Effector CD4-positive, alpha-beta T cell (primary cell): ENCODE data around the gene KIZ.

Experiments used
- DNase-seq: peaks from one replicate; pipeline ENCODE4 v3.0.0-alpha.2; 2020

The KIZ gene

GRCh38 chr20:21105429-21106170, 20.3 kb upstream of the KIZ start:
- no peak for DNase-seq

- DNase-seq, result no peak
These were observed 19.5 kb upstream of the KIZ start, which contains the start of gene LINC00237 for GRCh38 chr20:21106171-21107017. Gene LINC00237, minus strand, starts transcription at chr20:21106358.

GRCh38 chr20:21109144-21109543, 16.7 kb upstream of the KIZ start:
- no peak for DNase-seq

- no peak for DNase-seq
These were observed 15.1 kb upstream of the KIZ start for GRCh38 chr20:21110811-21111210.

- DNase-seq, result no peak
These were observed 14.5 kb upstream of the KIZ start for GRCh38 chr20:21111416-21111815.

GRCh38 chr20:21113697-21114096, 12.2 kb upstream of the KIZ start:
- no peak for DNase-seq

GRCh38 chr20:21114584-21114983, 11.3 kb upstream of the KIZ start:
- no peak for DNase-seq

- no peak for DNase-seq
These were observed 8.4 kb upstream of the KIZ start for GRCh38 chr20:21117521-21117920.

GRCh38 chr20:21118138-21118537, 7.7 kb upstream of the KIZ start:
- no peak for DNase-seq

GRCh38 chr20:21118782-21119181, 7.1 kb upstream of the KIZ start:
- DNase-seq, result no peak

- no peak for DNase-seq
These were observed 1.7 kb upstream of the KIZ start for GRCh38 chr20:21124190-21124589.

GRCh38 chr20:21125072-21125848, 622 bp upstream of the KIZ start:
- no peak for DNase-seq

GRCh38 chr20:21126581-21126870, 644 bp downstream of the KIZ start:
- no peak for DNase-seq

- no peak for DNase-seq
These were observed 1.5 kb downstream of the KIZ start for GRCh38 chr20:21127201-21127981.

- no peak for DNase-seq
These were observed 4.0 kb downstream of the KIZ start for GRCh38 chr20:21129861-21130260.

- no peak for DNase-seq
These were observed 7.5 kb downstream of the KIZ start for GRCh38 chr20:21133404-21133803.

GRCh38 chr20:21133917-21134622, 8.2 kb downstream of the KIZ start:
- DNase-seq, result no peak

GRCh38 chr20:21134883-21135493, 9.1 kb downstream of the KIZ start:
- no peak for DNase-seq

GRCh38 chr20:21136015-21136732, 10.3 kb downstream of the KIZ start:
- no peak for DNase-seq

GRCh38 chr20:21137078-21137477, 11.2 kb downstream of the KIZ start:
- DNase-seq, result no peak
